Germinal center (tissue), 1 donor: ENCODE results near the gene TMSB4X.
"Not testable (repeated sequence)": the region's sequence is repeated elsewhere in the genome, so short reads cannot be mapped to it uniquely, and the experiment has no call there.

Experiments
- DNase-seq: peaks from one replicate; pipeline ENCODE4 v3.0.0; 2012; ENCODE audit warnings: mixed read lengths, low spot score

Gene TMSB4X

DNA sequence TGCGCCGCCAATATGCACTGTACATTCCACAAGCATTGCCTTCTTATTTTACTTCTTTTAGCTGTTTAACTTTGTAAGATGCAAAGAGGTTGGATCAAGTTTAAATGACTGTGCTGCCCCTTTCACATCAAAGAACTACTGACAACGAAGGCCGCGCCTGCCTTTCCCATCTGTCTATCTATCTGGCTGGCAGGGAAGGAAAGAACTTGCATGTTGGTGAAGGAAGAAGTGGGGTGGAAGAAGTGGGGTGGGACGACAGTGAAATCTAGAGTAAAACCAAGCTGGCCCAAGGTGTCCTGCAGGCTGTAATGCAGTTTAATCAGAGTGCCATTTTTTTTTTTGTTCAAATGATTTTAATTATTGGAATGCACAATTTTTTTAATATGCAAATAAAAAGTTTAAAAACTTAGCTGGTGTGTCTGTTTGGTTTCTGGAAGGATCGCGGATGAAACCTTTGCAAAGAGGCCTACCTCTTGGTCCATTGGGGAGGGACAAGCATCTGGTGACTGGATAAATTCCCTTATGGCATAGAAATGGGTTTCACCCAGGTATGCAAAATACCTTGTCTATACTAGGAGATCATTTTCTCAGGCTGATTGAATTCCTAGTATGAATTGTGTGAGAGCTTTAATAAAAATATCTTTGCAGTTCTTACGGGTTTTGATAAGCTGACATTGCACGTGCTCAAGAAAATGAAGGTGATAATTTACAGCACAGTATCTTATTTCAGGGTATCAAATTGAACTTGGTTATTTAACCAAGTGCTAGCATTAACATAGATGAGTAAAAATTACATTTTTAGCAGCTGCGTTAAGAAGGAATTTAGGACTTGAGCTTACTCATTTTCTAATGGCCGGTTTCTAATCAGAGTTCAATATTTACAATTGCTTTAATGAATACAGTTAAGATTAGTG, 2.2 kb downstream of the TMSB4X start:
- DNase-seq = not testable (repeated sequence)

DNA sequence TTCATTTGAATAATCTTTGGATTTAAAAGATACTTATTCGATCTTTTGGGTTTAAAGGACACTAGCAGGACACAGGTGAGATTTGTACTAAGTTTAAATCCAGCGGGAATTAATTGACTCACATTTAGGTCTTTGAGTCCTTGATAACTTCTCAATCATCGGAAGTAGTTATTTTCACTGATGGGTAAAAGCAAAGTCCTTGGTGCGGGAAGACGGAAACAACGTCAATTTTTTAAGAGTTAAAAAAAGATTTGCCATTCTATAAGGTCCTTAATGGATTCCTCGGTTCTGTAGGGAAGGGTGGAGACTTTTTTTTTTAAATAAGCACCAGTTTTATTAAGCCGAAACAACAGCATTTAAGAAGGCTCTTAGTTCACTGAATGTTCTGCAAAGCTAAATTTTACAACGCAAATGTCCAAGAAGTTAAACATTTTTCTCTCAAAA, 2.9 kb downstream of the TMSB4X start:
- no peak for DNase-seq

DNA sequence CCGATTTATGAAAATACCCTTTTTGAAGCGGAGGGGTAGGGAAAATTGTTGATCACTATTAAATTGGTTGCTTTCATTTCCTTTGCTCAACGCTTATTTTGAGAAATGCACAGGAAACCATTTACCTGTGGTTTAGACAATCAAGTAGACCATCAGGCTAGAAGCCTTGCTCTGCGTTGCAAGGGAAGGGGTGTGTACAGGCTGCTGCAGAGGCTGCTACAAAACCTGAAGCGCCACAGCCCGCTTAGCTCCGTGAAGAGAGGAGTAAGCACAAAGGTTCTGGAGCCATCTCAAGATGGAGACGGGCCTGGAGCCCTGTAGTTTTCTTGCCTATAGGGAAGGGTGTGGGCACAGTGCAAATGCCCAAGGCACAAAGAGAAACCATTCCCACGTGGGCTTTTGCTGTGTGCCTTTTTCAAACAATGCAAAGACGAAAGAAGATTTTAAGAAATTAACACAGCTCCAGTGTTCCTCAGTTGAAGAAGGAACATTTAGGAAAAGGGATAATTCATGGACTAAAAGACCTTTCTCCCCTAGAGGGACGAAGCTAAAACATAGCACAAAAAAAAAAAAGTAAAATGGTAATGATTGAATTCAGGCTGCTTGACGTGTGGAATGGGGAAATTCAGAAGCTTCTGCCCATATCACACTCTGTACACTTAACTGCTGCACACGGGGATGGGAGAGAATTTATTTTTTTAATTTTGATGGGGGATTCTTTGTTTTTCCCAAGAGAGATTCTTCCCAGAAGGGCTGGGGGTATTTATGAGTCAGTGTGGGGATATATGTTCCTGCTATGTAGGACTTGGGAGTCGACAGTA, 3.5 kb downstream of the TMSB4X start:
- DNase-seq = no peak

DNA sequence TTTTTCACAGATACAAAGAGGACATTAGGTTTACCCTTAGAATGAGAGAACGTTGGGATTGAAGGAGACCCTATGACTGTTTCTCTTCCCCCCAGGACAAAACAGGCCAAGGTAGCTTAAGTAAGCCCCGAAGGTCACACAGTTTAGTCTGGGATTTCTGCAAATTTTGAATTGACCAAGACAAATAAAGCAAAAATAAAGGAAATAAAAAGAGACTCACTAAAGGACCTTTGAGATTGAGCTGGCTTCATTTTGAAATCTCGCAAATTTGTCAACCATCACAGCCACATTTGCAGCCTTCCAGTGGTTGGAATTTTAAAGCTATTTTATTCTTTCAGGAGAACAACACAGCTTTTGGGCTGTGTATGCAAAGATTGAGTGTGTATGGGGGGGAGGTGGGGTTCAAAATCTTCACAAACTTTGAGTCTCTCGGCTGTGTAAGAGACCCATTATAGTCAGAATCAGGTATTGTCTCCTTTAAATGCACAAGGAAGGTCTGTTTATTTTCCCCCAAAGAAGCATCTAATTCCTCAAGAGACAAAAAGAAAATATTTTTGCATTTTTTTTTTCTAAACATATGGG, 4.2 kb downstream of the TMSB4X start:
- no peak for DNase-seq

DNA sequence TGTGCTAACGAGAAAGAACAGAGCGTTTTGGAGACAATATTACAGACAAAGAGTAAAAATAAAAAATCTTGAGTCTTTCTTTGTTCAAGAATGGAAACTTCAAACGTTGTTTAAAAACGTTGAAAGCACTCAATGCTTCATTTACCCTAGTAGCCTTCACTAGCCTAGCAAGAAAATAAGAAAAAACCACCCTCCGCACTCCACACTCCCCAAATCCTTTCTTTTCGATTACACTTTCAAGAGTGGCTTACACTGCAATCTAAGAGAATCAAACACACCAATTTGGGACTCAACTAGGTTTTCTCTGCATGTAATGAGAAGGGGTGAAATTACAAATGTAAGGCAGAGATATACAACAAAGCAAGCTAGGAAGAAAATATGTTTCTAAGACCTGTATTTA, 4.7 kb downstream of the TMSB4X start:
- no peak for DNase-seq

DNA sequence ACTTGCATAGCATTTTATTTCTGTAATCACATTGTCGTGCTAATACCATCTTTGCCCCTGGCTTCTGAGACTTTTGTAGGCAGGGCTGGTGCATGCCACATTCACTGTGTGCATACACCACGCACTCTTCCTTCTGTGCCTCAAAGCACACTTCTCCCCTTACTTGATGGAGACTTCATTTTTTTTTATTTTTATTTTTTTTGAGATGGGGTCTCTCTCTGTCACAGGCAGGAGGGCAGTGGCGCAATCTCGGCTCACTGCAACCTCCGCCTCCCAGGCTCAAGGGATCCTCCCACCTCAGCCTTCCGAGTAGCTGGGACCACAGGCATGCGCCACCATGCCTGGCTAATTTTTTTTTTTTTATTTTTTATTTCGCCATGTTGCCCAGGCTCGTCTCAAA, 5.1 kb downstream of the TMSB4X start:
- DNase-seq = not testable (repeated sequence)

DNA sequence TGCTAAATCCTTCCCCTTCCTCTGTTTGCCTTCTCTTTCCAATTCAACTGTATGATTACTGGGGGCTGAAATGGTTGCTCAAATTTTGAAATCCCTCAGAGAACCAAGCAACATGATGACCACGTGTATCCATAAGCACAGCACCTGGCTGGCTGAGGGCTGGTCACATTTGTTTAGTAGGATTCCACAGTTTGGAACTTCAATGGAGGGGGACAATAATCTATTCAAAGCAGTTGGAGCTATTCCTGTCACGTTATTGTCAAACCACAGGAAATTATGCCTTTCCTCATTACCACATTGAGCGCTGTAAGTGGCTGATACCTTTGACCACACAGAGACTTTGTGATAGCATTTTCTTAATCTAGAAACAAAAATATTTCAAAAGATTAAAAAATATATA, 7.0 kb downstream of the TMSB4X start:
- DNase-seq = no peak

DNA sequence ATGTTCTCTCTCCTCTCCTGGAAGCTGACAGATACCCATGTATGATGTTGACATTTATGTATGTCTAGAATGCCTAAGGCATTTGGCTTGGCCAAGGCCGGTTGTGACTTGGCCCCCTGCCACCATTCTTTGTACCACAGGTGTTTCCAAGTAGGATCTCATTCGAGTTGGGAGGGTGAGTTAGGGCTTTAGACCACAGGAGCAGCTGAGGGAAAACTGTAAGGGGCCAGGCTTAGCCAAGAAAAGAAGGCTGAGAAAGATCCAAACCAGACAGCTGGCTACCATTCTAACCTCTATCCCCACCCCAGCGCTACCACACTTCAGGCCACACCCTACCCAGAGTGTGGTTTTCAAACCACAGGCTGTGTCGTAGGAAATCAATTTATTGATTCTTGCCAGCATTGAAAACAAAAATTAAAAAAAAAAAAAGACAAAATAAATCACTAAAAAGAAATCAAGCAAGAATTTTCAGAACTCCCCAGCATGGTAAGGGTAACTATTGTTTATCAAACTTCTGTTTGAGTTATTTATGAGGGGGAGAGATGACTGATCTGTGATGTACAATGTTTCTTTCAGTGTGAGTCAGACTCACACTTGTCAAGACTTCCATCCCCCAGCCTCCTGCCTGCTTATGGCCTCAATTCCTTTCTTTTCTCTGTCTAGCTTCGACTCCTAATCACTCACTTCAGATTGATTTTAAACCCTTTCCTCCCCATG, 9.9 kb downstream of the TMSB4X start:
- no peak for DNase-seq

DNA sequence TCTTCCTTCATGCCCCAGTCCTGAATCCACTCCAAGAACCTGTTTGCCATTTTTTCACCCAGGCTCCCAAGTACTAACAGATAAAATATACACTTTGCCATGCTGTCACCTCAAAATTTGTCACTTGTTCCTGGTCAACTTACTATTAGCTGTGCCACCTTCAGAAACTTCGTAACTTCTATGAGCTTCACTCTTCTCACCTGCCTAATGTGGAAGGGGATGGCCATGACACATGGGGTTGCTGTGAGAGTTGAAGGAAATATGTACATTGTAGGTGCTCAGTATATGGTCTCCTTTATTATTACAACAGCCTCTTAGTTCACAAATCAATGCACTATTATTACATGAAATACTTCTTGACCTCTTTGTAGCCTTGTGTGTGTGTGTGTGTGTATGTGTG, 10.4 kb downstream of the TMSB4X start:
- DNase-seq = no peak

DNA sequence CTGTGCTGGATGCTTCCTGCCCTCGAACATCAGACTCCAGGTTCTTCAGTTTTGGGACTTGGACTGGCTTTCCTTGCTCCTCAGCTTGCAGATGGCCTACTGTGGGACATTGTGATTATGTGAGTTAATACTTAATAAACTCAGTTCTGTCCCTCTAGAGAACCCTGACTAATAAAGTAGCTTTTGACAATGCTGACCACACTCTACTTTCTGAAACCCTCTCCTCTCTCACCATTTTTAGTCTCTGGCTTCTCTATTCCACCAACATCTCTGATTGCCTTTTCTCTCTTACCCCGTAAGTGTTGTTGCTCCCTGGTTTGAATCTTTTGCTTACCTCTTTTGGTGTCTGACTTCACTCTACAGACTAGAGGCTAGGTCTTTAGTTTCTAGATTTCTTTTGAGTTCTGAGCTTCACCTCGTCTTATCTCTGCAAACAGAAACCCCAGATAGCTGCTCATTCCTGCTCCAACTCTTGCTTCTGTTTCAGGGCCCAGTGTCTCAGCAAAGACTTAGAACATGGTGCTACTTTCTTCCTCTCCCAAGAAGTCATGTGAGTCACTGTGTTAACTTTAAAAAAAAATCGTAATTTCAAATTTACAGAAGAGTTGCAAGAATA, 11.4 kb downstream of the TMSB4X start:
- DNase-seq = no peak

DNA sequence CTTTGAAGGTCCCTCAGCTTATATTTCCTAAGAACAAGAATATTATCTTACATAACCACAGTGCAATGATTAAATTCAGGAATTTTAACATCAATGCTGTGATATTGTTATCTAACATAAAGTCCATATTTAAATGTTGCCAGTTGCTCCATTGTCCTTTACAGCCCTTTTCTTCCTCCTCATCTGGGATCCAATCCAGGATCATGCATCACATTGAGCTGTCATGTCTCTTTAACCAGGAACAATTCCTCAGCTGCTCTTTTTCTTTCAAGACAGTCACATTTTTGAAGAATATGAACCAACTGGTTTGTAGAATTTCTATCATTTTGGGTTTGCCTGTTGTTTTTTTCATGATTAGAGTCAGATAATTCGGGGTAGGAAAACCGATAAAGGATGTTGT, 12.0 kb downstream of the TMSB4X start:
- DNase-seq = no peak

DNA sequence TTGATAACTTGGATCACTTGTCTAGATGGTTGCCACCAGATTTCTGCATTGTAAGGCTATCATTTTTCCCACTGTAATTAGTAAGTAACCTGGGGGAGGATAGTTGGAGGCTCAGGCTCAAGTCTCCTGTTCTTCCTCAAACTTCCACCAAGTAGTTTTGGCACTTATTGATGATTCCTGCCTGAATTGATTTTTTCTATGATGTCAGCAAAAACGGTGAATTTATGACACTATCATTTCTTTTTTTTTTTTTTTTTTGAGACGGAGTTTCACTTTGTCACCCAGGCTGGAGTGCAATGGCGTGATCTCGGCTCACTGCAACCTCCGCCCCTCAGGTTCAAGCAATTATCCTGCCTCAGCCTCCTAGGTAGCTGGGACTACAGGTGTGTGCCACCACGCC, 12.4 kb downstream of the TMSB4X start:
- no peak for DNase-seq

DNA sequence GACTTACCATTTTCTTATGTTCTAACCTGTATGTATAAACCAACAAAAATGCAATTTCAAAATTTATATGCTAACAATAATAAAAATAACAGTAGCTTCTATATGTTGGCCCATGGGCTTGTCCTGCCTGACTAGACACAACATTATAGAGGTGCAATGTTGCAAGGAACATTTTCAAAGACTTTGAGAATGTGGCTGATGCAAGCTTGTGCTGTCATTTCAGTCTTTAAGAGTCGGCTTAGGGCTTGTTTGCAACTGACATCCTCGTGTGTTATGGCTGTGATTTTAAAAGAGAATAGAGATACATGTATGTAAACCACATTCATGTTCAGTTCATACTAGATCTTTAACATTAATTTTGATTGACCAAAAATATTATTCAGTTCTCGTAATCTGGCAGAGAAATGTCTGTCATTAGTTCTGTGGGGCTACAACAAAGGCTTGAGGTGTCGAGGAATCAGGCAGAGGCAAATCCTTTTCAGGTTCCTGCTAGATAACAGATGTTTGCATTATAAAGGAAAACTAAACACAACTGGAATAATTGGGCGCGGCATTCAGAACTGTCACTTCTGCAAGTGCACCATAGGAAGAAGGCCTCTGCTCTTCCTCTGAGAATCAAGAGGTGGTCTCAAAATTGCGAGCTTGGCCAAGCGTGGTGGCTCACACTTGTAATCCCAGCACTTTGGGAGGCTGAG, 13.1 kb downstream of the TMSB4X start:
- DNase-seq = no peak

DNA sequence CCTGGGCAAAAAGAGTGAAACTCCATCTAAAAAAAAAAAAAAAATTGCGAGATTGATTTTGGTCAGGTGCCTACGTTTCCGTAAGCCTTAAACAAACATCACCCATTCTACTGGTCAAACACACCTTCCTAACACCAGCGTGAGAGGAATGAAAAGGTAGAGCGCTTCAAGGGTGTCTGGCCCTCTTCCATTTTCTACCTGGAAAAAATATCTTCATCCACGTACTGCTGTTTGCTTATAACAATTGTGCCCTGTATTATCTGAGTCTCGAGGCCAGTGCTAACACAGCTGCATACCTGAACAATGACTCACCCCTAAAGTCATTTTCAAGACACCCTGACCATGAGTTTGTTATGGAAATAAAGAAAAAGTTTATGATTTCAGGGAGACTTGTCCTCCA, 13.9 kb downstream of the TMSB4X start:
- no peak for DNase-seq

DNA sequence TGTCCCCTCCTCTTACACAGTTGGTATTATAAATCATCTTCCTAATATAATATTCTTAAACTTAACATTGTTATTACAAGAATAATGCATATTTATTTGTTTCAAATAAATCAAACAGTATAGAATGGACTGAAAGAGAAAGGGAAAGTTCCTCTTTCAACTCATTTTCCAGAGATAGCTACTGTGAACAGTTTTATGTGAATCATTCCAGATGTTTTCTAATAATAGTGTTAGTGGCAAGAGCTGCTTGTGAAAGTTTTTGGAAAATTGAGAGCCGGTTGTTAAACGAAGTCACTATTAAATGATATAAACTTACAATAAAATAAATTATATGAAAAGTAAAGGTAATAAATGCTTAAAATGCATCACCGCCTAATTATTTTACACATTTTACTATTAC, 14.6 kb downstream of the TMSB4X start:
- no peak for DNase-seq

DNA sequence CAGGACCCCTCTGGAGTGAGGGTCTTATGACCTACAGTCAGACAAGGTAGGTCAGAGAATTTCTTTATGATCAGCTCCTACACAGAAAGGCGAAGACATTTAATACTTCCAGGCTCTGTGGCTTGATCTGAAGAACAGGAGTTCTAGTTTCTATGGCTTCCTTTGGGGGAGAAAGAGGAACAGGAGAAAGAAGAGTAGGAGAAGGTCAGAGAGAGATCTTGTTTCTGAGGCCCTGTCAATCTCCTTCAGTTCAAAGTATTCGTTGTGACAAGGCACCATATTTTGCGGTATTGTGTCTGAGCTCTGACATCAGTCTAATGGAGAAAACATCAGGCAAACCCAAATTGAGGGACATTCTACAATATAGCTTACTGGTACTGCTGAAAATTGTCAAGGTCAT, 16.7 kb downstream of the TMSB4X start:
- no peak for DNase-seq

DNA sequence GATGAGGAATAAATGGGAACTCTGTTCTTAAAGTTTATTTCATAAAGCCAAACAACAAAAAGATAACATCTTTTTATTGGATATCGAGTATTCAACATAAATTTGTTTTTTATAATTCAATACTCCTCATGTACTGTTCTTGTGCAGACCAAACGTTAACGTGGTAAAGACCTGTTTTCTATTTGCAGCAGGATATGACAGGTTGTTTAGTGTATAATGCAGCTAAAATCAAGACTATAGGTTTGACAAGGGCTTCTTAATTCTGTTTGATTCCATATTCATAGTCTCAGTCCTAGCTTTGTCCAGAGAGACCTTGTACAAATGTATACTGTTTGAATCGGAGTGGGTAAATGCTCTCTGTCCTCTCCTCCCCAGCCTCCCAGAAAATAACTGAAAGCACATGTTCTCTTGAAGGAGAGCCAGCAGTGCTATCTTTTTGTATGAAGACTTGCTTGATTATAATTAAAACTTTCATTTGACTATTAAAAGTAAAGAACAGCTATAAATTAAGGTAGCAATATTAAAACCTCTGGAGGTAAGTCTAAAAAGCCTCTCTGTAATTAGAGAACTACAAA, 17.7 kb downstream of the TMSB4X start:
- DNase-seq = no peak

DNA sequence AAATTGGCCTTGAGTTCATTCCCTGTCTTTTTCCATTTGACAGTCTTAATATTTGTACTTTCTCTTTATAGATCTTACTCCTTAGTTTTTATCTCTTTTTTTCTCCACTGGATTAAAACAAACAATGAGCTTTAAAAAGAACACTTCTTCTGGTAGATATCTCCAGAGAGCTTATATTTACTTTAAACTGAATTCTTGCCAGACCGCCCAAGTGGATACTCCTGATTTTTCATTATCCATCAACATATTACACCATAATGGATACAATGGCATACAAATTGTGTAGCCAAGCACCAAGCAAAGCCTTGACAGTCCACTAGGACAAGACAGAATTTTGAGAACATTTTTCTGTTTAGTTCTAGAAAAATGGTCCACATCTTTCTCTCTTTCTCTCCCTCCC, 18.9 kb downstream of the TMSB4X start:
- DNase-seq = no peak

DNA sequence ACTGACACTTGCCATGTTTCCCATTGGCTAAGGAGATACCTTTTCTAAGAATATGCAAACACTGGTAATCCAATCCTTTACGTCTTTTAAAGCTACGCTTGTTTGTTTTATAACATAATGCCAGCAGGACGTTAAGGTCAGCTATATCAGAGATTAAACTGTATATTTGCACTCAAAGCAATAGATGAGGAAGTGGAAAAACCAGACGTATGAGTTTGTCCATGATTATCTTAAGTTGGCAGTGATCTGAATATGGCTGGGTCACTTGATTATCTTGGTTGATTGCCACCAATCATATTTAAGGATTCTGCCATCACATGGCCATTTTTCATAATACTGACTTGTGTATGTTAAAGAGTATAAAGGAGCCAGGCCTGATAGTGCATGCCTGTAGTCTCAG, 19.4 kb downstream of the TMSB4X start:
- DNase-seq = no peak

DNA sequence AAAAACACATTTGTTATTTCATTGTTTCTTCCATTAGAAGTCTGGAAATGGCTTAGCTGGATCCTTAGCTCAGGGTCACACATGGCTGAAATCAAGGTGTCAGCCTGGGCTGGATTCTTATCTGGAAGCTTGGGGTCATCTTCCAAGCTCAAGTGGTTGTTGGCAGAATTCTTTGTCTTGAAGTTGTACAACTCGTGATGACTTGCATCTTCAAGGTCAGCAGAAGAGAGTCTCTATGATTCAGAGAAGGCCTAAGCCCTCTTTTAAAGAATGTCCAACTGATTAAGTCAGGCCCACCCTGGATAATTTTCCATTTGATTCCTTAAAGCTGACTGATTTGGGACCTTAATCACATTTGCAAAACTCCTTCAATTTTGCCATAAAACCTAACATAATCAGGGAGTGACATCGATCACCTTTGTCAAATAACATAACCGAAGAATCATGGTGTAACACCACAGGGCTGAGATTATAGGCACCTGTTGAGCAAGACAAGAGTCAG, 22.1 kb downstream of the TMSB4X start:
- DNase-seq = no peak
